Measurements from ENCODE around the gene STK10.

GRCh38 chr5:172194985-172195774 lies 7.2 kb upstream of the STK10 start:
- TF ChIP-seq EZH2phosphoT487 (IDR thresholded peaks at IDR 0.05; ENCODE audit: borderline replicate concordance) (no peak), POLR2A (IDR thresholded peaks at IDR 0.05; ENCODE audit: borderline replicate concordance, extremely low read depth, insufficient read depth, insufficient read length) (no peak)
